HepG2 (cell line): ENCODE data around the gene SPATA13. TPM values are rescaled to one million over a fixed set of nuclear protein-coding genes. Genes with fewer than 3 reads are reported as not detected.

ENCODE experiments used
- HMG20A ChIP-seq: IDR thresholded peaks from 2 replicates; pipeline ENCODE4 v1.6.1; 2016; ENCODE audit warnings: borderline replicate concordance
- MXD4 ChIP-seq: IDR thresholded peaks from 2 replicates; pipeline ENCODE4 v1.6.1; 2016; ENCODE audit warnings: mild to moderate bottlenecking, missing biosample characterization, missing genetic modification reagents
- PLRG1 ChIP-seq: fragments of 450-650 bp; conservative IDR thresholded peaks from 2 replicates; pipeline ENCODE4 v1.6.1; 2016
- SETDB1 ChIP-seq: sonication (generic); formaldehyde crosslinking; IDR thresholded peaks from 2 replicates; pipeline ENCODE4 v1.5.1; 2020; ENCODE audit warnings: missing genetic modification reagents, mild to moderate bottlenecking, borderline replicate concordance
- ZBTB7A ChIP-seq: sonication (generic); formaldehyde crosslinking; IDR thresholded peaks from 2 replicates; pipeline ENCODE4 v1.8.0; 2022; ENCODE audit warnings: mild to moderate bottlenecking, missing genetic modification reagents
- ZNF296 ChIP-seq: sonication (generic); formaldehyde crosslinking; conservative IDR thresholded peaks from 2 replicates; pipeline ENCODE4 v1.5.0; 2020; ENCODE audit warnings: mild to moderate bottlenecking, missing genetic modification reagents
- ZNF749 ChIP-seq: sonication (generic); formaldehyde crosslinking; IDR thresholded peaks from 2 replicates; pipeline ENCODE4 v1.8.0; 2022; ENCODE audit warnings: mild to moderate bottlenecking, missing genetic modification reagents, moderate library complexity, borderline replicate concordance
- polyA plus RNA-seq, 8 experiments: library from polyadenylated mRNA; depleted of rRNA in 3 of 8; stranded (reverse) in 7 of 8; unstranded in 1 of 8; fragments of >200 nt; fragmentation: Illumina TruSeq in 4 of 8; extraction: Trizol in 4 of 8; gene quantifications; 2 replicates each; pipeline versions ENCODE4 v1.2.1 to v1.2.3, GENCODE V29; 2011 to 2016; ENCODE audit warnings: low read depth in 4 of 8, missing spikeins in 1 of 8, mixed read lengths in 1 of 8; ENCODE audit not compliant: insufficient read depth in 1 of 8
- total RNA-seq, 5 experiments: library from RNA; depleted of rRNA; stranded (reverse); fragments of >200 nt; fragmentation: Illumina TruSeq; extraction: Trizol; gene quantifications; 2 replicates each; pipeline ENCODE4 v1.2.3, GENCODE V29; 2016; ENCODE audit warnings: low read depth in 1 of 5
- TF ChIP-seq, protein P1 (sequence below): sonication (generic); formaldehyde crosslinking; IDR thresholded peaks from 2 replicates; pipeline ENCODE4 v1.5.1; 2020; ENCODE audit warnings: mild to moderate bottlenecking, missing genetic modification reagents, borderline replicate concordance
- TF ChIP-seq, protein P2 (sequence below): sonication (generic); formaldehyde crosslinking; IDR thresholded peaks from 2 replicates; pipeline ENCODE4 v1.8.0; 2022; ENCODE audit warnings: missing genetic modification reagents, mild to moderate bottlenecking, moderate library complexity, borderline replicate concordance
- TF ChIP-seq, protein P3 (sequence below): sonication (generic); formaldehyde crosslinking; IDR thresholded peaks from 2 replicates; pipeline ENCODE4 v1.5.0; 2020; ENCODE audit warnings: mild to moderate bottlenecking, missing genetic modification reagents
- TF ChIP-seq, protein P4 (sequence below): sonication (generic); formaldehyde crosslinking; conservative IDR thresholded peaks from 2 replicates; pipeline ENCODE4 v1.8.0; 2022; ENCODE audit warnings: mild to moderate bottlenecking, moderate library complexity, missing genetic modification reagents
- TF ChIP-seq, protein P5 (sequence below): sonication (generic); formaldehyde crosslinking; IDR thresholded peaks from 2 replicates; pipeline ENCODE4 v1.4.0; 2020; ENCODE audit warnings: missing genetic modification reagents

Gene SPATA13
- total and polyA plus RNA-seq, 2 of the 13 experiments (the other 11 are each of a cell fraction or from before 2014, with no cell fraction given), result 11.3 to 14.2 TPM

DNA sequence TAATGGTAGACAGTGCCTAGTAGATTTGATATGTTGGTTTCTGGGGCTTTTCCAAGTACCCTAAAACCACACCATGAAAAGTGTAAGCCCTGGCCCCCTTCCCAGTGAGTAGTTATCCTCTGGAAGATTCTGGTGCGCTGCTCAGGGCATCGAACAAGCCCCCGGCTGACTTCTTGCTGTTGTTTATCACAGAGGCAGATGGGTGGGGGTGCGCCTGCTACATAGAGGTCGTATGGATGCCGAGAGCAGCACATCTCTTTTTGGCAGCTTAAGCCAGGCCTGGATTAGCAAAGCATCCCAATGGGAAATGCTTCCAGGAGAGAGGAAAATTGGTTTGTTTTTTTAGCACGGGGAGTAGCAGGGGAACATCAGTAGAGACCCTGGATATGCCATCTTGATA is 26.3 kb upstream of the SPATA13 start (continued):
- TF ChIP-seq, protein P1, sequence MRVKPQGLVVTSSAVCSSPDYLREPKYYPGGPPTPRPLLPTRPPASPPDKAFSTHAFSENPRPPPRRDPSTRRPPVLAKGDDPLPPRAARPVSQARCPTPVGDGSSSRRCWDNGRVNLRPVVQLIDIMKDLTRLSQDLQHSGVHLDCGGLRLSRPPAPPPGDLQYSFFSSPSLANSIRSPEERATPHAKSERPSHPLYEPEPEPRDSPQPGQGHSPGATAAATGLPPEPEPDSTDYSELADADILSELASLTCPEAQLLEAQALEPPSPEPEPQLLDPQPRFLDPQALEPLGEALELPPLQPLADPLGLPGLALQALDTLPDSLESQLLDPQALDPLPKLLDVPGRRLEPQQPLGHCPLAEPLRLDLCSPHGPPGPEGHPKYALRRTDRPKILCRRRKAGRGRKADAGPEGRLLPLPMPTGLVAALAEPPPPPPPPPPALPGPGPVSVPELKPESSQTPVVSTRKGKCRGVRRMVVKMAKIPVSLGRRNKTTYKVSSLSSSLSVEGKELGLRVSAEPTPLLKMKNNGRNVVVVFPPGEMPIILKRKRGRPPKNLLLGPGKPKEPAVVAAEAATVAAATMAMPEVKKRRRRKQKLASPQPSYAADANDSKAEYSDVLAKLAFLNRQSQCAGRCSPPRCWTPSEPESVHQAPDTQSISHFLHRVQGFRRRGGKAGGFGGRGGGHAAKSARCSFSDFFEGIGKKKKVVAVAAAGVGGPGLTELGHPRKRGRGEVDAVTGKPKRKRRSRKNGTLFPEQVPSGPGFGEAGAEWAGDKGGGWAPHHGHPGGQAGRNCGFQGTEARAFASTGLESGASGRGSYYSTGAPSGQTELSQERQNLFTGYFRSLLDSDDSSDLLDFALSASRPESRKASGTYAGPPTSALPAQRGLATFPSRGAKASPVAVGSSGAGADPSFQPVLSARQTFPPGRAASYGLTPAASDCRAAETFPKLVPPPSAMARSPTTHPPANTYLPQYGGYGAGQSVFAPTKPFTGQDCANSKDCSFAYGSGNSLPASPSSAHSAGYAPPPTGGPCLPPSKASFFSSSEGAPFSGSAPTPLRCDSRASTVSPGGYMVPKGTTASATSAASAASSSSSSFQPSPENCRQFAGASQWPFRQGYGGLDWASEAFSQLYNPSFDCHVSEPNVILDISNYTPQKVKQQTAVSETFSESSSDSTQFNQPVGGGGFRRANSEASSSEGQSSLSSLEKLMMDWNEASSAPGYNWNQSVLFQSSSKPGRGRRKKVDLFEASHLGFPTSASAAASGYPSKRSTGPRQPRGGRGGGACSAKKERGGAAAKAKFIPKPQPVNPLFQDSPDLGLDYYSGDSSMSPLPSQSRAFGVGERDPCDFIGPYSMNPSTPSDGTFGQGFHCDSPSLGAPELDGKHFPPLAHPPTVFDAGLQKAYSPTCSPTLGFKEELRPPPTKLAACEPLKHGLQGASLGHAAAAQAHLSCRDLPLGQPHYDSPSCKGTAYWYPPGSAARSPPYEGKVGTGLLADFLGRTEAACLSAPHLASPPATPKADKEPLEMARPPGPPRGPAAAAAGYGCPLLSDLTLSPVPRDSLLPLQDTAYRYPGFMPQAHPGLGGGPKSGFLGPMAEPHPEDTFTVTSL (CRISPR knock-in tag), result no peak
- no peak for TF ChIP-seq MXD4 (CRISPR knock-in tag)
- no peak for TF ChIP-seq ZNF296 (CRISPR knock-in tag)
- no peak for TF ChIP-seq HMG20A (CRISPR knock-in tag)
- TF ChIP-seq ZNF749 (CRISPR knock-in tag), result no peak
- TF ChIP-seq, protein P2, sequence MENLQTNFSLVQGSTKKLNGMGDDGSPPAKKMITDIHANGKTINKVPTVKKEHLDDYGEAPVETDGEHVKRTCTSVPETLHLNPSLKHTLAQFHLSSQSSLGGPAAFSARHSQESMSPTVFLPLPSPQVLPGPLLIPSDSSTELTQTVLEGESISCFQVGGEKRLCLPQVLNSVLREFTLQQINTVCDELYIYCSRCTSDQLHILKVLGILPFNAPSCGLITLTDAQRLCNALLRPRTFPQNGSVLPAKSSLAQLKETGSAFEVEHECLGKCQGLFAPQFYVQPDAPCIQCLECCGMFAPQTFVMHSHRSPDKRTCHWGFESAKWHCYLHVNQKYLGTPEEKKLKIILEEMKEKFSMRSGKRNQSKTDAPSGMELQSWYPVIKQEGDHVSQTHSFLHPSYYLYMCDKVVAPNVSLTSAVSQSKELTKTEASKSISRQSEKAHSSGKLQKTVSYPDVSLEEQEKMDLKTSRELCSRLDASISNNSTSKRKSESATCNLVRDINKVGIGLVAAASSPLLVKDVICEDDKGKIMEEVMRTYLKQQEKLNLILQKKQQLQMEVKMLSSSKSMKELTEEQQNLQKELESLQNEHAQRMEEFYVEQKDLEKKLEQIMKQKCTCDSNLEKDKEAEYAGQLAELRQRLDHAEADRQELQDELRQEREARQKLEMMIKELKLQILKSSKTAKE (CRISPR knock-in tag), result no peak
- no peak for TF ChIP-seq PLRG1
- TF ChIP-seq, protein P3, sequence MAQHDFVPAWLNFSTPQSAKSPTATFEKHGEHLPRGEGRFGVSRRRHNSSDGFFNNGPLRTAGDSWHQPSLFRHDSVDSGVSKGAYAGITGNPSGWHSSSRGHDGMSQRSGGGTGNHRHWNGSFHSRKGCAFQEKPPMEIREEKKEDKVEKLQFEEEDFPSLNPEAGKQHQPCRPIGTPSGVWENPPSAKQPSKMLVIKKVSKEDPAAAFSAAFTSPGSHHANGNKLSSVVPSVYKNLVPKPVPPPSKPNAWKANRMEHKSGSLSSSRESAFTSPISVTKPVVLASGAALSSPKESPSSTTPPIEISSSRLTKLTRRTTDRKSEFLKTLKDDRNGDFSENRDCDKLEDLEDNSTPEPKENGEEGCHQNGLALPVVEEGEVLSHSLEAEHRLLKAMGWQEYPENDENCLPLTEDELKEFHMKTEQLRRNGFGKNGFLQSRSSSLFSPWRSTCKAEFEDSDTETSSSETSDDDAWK, result no peak
- TF ChIP-seq, protein P4, sequence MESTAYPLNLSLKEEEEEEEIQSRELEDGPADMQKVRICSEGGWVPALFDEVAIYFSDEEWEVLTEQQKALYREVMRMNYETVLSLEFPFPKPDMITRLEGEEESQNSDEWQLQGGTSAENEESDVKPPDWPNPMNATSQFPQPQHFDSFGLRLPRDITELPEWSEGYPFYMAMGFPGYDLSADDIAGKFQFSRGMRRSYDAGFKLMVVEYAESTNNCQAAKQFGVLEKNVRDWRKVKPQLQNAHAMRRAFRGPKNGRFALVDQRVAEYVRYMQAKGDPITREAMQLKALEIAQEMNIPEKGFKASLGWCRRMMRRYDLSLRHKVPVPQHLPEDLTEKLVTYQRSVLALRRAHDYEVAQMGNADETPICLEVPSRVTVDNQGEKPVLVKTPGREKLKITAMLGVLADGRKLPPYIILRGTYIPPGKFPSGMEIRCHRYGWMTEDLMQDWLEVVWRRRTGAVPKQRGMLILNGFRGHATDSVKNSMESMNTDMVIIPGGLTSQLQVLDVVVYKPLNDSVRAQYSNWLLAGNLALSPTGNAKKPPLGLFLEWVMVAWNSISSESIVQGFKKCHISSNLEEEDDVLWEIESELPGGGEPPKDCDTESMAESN, result no peak
- TF ChIP-seq ZBTB7A (CRISPR knock-in tag), result no peak
- TF ChIP-seq, protein P5, sequence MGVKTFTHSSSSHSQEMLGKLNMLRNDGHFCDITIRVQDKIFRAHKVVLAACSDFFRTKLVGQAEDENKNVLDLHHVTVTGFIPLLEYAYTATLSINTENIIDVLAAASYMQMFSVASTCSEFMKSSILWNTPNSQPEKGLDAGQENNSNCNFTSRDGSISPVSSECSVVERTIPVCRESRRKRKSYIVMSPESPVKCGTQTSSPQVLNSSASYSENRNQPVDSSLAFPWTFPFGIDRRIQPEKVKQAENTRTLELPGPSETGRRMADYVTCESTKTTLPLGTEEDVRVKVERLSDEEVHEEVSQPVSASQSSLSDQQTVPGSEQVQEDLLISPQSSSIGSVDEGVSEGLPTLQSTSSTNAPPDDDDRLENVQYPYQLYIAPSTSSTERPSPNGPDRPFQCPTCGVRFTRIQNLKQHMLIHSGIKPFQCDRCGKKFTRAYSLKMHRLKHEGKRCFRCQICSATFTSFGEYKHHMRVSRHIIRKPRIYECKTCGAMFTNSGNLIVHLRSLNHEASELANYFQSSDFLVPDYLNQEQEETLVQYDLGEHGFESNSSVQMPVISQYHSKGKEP (CRISPR knock-in tag), result no peak
- no peak for TF ChIP-seq SETDB1 (CRISPR knock-in tag)
